Activated CD4-positive, alpha-beta T cell treated with anti-CD3 and anti-CD28 coated beads for 48 hours (primary cell): ENCODE results near the gene NUMB.

Experiments
- DNase-seq: peaks from one replicate; pipeline ENCODE4 v3.0.0-alpha.2; 2020

Gene NUMB

DNA sequence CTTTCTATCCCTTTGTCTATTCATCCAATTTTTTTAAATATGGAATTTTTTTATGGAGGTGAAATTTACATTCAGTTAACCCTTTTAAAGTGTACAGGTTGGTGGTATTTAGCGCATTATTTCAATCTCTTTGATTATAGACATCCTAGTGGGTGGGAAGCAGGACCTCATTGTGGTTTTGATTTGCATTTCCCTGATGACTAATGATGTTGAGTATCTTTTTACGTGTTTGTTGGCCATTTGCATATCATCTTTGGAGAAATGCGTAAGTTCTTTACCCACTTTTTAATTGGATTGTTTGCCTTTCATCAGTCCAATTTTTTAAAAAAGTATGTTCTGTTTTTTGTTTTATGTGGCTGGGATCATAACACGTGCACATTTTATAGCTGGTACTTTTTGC lies 200.3 kb downstream of the NUMB start:
- peak; percentile 2 for DNase-seq

DNA sequence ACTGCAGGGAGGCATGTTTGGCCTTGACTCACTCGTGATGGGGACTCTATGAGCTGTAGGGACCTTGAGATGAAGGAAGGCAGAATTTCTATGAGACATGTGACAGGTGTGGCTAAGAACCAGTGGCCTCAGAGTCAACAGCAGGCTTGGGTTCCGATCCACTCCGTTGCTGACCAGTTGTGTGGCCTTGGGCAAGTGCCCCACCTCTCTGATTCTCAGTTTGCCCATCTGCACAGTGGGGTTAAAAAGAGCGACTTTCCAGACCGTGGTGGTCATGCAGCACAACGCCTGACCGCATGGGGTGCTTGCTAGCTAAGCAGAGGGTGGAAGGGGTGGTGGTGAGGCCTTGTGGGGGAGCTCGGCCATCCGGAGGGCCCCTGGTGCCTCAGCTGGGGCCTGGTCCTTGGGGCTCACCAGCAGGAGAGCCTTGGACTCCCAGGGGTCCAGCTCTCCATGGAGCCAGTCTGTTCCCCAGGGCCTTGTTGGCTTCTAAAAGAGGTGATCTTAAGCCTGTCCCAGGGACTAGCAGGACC lies 202.6 kb downstream of the NUMB start:
- DNase-seq, result no peak

DNA sequence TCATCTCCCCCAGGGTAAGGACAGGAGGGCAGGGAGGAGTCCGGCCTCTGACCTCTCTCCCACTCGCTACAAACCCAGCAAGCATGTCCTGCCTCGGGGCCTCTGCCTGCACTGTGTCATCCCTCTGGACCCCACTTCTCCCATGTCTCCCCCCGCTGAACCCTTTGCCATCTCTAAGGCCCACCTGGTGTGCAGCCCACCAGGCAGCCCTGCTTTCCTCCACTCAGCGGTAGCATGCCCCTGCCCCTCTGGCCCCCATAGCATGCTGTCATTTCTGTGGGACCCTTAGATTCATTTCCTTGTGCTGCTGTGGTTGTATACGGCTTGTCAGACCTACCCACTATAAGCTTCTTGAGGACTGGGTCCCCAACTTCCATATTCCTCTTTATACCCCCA lies 203.3 kb downstream of the NUMB start:
- no peak for DNase-seq

DNA sequence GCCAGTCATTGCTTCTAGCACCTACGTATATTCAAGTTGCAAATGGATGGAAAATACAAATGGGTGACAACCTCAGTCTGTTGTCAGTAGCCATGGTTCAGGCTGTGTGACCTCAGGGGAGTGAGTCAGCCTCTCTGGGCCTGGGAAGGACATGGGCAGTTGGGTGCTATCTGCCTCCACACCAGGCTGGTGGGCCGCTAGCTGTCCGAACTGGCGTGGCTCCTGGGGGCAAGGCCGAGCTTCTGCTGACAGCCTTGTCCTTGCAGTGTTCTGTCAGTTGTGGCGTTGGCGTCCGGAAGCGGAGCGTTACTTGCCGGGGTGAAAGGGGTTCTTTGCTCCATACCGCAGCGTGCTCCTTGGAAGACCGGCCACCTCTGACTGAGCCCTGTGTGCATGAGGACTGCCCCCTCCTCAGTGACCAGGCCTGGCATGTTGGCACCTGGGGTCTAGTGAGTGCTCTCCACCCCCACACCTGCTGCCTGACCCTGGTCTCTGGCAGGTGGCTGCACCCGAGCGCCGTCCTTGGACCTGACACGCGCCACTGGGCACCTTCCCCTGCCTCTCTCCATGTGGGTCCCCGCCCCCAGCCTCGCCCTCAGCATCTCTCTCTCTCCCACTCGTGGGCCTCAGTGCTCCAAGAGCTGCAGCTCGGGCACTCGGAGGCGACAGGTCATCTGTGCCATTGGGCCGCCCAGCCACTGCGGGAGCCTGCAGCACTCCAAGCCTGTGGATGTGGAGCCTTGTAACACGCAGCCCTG lies 203.9 kb downstream of the NUMB start:
- no peak for DNase-seq

DNA sequence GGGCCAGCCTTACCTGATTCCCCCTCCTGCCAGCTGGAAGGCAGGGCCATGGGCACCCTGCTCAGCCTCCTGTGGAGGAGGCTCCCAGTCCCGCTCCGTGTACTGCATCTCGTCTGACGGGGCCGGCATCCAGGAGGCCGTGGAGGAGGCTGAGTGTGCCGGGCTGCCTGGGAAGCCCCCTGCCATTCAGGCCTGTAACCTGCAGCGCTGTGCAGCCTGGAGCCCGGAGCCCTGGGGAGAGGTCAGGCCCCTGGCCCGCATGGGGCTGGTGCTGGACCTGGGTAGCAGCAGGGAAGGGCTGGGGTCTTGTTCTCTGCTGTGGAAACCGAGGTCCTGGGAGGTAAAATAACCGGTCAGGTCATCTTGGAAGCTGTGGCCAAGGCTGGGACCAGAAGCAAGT lies 204.6 kb downstream of the NUMB start:
- DNase-seq, result no peak

DNA sequence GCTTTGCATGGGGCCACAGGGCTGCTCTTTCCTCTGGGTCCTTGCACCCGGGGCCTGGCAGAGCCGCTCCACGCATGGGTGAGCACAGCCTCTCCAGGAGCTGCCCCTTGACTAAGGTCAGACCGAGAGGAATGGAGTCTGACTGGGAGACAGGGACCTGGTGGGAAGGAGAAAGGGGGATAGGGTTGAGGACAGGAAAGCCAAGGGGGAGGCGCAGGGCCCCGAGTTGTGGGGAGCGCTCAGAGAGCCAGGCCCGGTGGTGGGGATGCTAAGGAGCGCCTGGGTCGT lies 205.1 kb downstream of the NUMB start:
- no peak for DNase-seq

DNA sequence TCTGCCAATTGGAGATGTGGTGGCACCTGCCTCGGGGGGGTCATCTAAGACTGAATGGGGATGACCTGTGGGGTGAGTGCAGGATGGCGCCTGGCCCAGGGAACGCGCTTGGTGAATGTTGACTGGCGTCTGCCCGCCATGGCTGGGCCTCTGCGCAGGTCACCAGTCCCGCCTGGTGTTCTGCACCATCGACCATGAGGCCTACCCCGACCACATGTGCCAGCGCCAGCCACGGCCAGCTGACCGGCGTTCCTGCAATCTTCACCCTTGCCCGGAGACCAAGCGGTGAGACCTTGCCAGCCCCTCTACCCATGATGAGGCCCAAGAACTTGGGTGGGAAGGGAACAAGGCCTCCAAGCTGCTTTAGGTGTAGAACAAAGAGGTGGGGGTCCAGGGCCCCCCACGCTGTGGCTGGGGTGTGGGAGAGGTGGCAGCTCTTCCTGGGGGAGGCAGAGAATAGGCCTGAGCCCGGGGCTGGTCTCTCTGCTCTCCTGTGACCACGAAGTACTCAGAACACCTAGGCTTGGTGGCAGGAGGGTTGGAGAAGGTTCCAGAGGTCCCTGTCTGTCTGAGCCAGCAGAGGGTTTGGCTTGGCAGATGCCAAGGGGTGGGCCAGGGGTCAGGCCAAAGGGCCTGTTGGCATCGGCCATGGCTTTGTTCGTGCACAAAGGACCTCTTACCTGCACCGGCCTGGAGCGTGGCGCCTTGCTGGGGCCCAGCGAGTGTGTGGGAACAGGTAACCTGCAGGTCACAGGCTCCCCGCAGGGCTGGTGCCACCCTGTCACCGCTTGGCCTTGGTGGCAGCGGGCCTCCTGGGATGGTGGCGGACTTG lies 205.6 kb downstream of the NUMB start:
- DNase-seq, result no peak

DNA sequence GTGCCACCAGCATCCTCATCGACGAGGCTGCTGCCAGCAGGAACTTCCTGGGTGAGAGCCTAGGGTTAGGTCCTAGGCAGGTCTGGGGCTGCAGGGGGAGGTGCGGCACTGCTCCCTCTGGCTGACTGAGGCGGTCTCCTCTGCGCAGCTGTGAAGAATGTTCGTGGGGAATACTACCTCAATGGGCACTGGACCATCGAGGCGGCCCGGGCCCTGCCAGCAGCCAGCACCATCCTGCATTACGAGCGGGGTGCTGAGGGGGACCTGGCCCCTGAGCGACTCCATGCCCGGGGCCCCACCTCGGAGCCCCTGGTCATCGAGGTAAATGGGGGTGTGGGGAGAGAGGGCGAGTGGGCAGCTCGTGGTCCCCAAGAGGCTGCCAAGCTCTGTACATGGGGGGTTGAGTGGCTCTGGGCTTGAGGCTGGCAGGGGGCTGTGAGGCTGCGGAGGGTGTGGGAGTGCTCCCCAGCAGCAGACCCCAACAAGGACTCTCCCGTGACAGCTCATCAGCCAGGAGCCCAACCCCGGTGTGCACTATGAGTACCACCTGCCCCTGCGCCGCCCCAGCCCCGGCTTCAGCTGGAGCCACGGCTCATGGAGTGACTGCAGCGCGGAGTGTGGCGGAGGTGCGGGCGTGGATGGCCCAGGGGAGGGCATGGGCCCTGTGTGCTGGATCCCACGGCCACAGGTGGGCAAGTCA lies 206.7 kb downstream of the NUMB start:
- no peak for DNase-seq

DNA sequence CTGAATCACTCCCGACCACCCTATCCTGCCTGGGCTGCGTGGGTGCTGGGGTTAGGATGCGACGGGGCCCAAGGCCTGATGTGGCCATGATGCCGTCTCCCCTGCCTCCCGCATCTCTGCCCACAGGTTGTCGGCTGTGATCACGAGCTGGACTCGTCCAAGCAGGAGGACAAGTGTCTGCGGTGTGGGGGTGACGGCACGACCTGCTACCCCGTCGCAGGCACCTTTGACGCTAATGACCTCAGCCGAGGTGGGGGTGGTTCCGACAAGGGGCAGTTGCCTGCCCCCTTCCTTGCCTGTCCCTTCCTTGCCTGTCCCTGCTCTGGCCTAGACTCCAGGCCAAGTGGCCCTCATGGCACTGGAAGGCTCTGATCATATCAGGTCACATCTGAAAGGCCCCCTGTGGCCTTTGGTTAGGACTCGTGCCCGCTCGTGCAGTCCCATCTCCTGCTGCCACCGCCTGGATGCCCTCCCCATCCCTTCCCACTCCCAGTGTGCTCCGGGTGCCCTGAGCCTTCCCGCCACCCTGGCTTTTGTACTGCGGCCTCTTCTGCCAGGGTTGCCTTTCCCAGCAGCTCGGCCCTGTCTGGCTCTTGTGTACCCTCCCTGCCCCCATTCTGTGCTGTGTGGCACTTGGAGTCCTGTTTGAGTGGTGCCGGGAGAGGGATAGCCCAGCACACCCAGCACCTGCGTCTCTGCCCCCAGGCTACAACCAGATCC lies 207.4 kb downstream of the NUMB start:
- no peak for DNase-seq

DNA sequence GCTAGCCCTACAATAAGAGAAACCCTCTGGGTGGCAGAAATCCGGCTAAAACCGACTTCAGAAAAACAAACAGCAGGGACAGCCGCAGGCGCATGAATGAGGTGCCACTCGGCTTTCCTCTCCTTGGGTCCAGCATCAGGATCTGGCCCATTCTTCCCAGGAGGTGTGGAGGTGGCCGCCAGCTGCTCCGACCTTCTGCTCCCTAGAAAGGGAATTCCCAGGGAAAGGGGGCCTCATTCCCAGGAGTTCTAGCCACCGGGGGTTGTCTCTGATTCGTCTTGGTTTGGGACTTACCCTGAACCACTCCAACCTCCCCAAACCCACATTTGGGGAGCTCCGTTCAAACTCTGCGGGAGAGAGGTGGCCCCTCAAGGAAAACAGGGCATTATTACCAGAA lies 208.0 kb downstream of the NUMB start:
- no peak for DNase-seq

DNA sequence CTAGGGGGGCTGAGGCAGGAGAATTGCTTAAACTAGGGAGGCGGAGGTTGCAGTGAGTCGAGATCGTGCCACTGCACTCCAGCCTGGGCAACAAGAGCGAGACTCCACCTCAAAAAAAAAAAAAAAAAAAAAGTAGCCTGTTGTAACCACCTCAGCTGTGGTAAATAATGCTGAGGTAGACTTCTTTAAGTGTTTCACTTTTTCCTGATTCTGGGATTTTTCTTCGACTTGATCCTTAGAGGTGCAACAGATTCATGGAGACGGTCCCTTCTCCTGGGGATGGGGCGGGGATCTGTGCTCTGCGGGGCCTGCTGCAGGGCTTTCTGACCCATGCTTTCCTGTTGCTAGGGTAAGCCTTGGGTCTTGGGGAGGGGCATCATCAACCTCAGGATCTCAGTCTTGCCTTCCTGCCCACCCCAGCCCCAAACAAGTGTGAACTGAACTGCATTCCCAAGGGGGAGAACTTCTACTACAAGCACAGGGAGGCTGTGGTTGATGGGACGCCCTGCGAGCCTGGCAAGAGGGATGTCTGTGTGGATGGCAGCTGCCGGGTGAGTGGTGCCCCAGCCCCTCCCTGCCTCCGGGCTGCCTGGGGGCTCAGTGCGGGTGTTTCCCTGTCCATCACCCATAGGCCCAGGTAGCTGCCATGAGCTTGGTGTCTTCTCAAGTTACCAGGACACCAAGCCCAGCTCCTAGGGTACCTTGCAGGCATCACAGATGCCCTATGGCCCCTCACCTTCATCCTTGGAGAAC lies 208.6 kb downstream of the NUMB start:
- DNase-seq, result no peak

DNA sequence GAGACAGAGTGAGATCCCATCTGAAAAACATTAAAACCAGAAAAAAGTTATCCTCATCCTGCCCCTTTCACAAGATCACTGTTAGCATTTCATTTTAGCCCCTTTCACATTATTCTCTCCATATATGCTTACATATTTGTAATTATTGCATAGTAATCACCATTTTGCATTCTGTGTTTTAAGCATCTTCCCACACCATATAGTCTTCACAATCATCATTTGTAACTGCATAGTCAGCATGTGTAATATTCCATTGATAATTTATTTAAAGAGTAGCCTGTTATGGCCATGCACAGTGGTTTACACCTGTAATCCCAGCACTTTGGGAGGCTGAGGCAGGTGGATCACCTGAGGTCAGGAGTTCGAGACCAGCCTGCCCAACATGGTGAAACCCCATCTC lies 209.2 kb downstream of the NUMB start:
- no peak for DNase-seq

DNA sequence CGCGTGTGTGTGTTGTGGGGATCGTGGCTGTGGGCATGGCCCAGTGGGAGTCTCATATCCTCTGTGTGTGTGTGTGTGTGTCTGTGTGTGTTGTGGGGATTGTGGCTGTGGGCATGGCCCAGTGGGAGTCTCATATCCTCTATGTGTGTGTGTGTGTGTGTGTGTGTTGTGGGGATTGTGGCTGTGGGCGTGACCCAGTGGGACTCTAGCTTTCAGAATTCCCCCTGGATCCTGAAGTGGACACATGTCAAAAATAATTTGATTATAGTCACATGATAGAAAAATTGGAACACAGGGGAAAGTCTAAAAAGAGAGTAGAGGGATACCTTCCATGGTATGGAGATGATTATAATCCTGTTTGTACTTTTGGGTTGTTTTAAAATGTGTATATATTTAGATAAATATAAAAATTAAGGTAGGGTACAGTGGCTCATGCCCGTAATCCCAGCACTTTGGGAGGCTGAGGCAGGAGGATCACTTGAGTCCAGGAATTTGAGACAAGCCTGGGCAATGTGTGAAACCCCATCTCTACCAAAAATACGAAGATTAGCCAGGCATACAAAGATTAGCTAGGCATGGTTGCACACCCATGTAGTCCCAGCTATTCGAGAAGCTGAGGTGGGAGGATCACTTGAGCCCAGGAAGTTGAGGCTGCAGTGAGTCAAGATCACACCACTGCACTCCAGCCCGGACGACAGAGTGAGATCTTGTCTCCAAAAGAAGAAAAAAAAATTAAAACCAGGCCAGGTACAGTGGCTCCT lies 210.1 kb downstream of the NUMB start:
- no peak for DNase-seq

DNA sequence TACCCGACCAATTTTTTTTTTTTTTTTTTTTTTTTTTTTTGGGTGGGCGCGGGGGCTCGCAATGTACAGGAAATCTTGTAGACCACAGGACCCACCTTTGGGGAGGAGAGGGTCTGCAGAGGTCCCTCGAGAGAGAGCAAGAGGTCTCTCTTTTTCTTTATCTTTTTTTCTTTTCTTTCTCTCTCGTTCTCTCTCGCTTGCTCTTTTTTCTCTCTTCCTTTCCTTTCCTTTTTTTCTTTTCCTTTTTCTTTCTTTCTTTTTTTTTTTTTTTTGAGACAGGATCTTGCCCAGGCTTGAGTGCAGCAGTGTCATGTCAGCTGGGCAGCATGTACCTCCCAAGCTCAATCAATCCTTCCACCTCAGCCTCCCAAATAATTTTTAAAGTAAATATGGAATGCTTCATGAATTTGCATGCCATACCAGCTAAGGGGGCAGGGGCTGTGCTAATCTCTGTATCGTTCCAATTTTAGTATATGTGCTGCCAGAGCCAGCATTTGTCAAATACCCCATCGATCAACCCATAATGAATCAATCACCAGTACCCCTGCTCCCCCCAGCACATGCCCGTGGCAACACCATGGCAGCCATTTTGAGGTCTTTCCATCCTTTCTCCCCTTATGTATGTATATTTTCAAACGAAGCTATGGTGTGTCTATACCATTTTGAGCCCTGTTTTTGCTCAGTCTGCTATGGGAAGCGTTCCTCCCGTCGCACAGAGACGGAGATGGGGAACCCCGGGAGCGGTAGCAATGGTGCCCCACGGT lies 211.8 kb downstream of the NUMB start:
- no peak for DNase-seq

DNA sequence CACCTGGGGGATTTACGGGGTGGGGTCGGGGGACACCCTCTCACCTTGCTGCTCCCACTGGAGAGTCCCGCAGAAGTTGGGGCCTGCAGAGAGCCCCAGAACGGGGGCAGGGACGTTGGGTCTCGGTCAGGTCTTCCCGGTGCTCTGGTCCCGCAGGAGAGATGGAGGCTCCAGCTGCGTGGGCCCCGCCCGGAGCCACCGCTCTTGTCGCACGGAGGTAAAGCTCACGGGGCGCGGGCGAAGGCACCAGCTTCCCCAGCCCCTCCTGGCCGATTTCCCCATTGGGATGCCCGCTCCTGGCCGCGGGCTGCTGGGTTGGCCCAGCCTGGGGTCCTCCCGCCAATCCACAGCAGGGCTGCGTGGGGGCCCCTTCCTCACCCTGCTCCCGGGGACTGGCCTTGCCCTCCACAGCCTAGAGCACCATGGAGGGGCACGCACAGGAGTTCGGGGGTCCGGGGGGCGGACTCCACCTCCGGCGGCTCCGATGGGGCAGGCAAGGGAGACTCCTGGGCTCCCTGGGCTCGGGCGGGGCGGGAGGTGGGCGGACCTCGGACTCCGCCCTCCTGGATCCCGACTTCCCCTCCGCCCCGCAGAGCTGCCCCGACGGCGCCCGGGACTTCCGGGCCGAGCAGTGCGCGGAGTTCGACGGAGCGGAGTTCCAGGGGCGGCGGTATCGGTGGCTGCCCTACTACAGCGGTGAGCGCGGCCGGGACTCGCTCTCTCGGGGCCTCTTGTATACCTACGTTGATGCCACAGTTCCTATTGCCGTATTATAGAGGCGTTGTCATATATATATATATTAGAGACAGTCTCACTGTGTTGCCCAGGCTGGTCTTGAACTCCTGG lies 212.6 kb downstream of the NUMB start:
- peak; percentile 54 for DNase-seq

DNA sequence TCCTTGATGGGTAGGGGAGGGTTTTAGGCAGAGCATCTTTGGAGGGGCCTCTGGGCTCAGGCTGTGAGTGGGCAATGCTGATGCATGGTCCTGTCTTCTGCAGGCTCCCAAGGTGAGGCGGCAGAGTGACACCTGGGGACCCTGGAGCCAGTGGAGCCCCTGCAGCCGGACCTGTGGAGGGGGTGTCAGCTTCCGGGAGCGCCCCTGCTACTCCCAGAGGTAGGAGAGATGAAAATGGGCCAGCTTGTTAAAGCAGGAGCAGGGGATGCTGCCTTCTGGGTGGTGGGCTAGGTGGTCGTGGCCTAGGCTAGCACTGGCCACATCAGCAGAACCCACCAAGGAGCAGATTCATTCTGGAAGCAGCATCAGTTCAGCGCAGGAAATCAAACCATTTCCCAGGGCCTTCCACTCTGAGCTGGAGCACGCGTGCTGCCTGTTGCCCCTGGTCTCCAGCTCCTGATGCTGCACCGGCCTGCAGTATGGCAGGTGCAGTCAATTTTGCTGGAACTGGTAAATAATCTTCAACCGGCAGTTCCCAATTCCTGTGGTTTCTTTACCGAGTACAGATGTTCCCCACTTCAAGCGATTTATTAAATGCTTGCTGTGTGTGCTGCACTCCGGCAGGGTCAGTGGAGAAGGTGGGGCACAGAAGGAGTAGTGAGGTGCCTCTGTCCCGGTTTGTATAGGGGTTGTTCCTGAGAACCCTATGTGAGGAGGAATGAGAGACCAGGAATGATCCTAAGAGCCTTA lies 213.6 kb downstream of the NUMB start:
- no peak for DNase-seq

DNA sequence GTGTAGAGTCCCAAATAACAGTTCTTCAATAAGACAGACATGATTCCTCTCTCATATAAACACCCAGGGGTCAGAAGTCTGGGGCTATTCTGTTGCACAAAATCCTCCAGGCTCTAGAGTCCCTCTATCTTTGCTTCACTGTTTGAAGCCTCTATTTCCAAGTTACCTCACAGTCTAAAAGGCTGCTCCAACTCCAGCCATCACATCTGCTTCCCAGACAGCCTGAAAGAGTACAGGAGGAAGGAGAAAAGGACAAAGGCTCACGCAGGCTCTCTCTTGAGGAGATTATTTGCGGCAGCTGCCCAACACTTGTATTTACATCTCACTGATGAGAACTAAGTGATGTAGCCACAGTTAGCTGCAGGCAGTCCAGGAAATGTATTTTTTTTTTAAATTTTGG lies 214.6 kb downstream of the NUMB start:
- DNase-seq, result no peak

DNA sequence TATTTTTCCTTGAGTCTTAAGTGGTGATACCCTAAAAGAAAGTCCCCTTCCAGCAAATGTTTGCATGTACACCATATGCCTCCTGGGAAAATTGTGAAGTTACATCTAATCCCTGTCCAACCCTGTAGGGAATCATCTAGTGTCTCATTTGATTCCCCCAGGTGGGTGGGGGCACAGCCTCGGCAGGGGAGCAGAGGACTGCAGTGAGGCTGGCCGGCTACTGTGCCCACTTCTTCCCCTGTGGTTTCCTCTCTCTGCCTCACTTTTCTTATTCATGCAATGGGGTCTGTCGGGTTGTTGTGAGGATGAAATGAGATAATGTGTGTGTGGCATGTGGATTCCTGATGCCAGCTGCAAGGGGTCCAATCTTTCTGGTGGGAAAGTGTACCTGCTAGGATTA lies 215.0 kb downstream of the NUMB start:
- DNase-seq, result no peak

DNA sequence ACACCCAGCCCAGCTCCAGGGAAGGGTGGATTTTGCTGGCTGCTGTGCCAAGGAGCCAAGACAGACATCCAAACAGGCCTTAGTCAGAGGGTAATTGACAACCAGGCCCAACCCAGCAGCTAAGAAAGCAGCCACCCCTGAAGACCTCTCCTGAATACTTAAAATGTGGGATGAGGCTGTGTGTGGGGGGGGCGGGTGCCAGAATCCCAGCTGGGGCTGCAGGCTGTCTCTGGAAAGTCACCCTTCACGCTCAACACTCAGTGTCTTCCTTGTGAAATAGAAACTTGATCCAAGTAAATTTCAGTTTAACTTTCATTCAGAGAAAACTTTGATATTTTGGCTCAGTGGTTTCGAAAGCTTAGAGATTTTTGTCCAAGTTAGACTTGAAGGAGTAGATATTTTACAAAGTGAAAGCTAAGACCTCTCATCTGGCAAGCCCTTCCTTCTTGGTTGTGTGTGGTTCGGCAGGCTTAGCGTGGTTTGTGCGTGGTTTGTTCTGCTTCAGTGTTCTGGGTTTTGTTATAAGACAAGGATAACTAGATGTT lies 215.9 kb downstream of the NUMB start:
- DNase-seq, result no peak
